ENCODE data around the gene POLR3E.

The POLR3E gene

DNA sequence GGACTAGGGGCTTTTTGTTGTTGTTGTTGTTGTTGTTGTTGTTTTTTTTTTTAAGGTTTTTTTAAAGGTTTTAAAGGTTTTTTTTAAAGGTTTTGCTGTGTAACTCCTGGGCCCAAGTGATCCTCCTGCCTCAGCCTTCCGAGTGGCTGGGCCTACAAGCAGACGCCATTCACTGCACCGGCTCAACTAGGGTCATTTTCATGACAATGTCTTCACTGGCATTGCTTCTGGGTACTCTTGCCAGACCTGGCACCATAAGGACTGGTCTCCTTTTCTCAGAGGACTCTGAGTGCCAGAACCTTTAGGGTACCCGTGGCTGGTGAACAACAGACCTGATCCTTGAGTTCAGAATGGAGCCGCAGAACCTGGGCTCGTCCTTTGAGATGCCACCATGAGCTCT is 20.4 kb downstream of the POLR3E start:
- DNase-seq, result no peak

DNA sequence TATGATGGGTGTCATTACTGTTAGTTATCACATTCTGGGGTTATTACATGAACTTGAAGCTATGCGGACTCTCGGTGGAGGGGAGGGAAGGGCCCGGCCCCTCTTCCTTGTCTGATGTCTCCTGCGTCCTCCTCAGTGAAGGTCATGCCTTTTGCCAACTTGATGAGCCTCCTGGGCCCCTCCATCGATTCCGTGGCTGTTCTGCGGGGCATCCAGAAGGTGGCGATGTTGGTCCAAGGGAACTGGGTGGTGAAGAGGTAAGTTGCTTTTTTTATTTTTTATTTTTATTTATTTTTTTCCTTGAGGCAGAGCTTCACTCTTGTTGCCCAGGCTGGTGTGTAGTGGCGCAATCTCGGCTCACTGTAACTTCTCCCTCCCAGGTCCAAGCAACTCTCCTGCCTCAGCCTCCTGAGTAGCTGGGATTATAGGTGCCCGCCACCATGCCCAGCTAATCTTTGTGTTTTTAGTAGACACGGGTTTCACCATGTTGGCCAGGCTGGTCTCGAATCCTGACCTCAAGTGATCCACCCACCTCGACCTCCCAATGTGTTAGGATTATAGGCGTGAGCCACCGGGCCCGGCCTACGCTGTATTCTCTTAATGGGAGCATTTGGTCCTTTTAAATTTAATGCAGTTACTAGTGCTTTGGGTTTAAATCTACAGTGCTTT is 21.6 kb downstream of the POLR3E start:
- no peak for DNase-seq

DNA sequence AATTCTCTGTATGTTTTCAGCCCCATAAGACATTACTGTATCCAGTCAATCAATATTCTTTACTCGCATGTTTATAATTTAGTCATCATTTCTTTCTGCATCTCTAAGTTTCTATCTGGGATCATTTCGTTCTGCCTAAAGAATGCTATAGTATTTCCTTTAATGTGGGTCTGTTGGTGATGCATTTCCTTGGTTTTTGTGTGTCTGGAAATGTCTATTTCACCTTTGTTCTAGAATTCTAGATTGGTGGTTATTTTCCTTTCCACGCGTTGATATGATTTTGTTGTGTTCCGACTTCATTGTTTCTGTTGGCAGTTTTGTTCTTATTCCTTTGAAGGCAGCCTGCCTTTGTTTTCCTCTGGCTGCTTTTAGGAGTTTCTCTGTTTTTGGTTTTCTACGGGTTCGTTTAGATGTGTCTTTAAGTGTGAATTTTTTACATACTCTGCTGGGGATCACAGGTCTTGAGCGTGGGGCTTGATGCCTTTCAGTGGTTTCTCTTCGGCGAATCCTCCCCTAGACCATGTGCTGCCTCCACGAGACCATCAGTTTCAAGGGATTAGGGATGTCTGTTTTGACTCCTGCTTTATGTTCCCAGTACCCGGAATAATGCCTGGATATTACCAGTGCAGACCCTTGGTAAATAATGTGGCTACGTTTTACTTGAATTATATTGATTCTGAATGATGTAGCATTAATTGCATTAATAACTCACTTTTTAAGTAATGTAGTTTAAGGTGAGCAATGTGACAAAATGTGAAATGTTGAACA is 23.5 kb downstream of the POLR3E start:
- no peak for DNase-seq

DNA sequence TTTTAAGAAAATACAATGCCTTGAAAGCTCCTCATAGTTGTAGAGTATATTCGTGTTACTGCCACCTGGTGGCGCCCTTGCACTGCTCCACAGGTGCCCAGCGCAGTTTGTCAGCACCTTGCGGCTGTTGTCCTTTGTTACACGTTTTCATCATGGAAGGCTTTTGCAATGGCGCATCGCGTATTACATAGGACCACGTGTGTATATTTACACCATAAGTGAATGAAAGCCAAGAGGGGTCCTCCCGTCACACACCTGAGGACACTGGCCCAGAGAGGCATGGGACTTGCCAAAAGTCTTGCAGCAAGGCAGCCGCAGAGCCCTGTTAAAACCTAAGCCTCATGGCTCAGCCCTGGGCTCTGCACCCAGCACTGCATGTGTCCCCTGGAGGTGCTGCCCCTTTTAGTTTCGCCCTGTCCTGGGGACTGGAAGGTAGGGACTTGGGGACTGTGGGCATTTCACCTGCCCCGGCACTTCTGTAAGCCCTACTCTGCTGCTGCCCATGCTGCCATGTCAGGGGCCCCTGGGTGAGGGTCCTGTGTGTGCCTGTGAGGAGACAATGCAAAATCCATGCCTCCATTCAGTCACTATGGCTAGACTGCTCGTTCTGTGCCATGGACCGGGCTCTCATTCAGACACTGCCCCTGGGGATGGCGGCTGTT is 24.3 kb downstream of the POLR3E start:
- DNase-seq, result peak; percentile 12 to 70

DNA sequence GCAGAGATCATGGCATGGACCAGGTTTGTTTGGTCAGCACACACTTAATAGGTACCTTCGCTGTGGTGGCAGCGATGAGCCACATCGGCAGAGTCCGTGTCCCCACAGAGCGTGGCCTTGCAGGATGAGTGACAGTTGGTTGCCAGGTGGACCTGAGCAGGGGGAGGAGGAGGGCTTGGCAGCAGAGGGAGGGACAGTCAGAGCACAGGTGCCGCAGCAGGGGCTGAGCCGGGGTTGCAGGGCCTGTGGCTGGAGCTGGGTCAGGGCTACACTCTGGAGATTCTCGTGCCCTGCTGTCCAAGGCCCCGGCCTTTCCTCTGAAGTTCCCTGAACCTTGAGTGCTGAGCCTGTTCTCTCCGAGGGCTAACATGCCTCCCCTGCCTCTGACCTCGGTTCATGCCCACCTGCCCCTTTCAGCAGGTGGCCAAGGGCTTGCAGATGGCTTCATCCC is 24.8 kb downstream of the POLR3E start:
- no peak for DNase-seq

DNA sequence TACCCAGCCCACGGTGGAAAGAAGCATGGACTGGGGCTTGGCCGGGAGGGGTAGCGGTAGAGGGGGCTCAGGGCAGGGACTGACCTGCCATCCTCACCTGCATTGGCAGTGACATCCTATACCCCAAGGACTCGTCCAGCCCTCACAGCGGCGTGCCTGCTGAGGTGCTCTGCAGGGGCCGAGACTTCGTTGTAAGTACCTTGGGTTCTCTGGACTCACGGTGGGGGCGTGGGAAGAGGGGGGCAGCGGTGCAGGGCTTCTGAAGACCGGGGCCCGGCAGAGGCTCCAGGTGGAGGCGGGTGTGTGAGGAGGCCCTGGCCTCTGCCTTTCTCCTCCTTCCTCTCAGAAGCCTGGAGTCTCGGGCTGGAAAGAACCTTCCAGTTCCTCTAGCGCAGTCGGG is 25.5 kb downstream of the POLR3E start:
- no peak for DNase-seq

DNA sequence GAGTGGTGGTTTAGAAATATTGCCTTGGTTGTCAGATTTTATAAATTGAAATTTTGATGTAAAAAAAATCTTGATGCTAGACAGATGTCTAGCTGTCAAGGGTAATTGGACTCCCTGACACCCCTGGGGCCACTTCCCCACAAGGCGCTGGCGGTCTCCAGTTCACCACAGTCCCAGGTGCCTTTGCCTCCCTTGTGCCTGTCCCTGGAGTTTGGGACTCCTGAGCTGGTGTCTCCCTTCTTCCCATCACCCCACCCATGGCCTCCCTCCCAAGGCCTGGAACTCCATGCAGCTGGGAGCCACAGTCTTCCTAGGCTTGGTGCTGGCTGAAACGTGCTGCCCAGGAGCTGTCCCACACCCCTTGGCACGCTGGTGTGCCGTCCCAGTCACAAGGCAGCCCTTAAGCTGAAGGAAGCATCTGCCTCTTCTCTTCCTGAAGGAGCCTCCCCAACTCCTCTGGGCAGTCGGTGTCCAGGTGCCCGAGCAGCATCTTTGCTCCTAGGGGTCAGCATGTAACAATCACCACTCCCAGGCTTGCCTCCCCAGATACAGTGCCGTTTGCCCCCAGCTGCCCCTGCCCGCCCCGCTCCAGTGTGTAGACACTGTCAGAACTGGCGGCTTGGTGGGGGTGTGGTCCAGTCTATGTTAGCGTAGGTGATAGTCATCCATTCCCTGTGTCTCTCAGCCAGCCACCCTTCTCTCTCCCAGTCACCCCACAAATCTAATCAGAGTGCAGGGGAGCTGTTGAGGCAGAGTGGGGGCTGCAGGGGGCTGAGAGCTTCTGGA is 26.2 kb downstream of the POLR3E start:
- DNase-seq, result no peak

DNA sequence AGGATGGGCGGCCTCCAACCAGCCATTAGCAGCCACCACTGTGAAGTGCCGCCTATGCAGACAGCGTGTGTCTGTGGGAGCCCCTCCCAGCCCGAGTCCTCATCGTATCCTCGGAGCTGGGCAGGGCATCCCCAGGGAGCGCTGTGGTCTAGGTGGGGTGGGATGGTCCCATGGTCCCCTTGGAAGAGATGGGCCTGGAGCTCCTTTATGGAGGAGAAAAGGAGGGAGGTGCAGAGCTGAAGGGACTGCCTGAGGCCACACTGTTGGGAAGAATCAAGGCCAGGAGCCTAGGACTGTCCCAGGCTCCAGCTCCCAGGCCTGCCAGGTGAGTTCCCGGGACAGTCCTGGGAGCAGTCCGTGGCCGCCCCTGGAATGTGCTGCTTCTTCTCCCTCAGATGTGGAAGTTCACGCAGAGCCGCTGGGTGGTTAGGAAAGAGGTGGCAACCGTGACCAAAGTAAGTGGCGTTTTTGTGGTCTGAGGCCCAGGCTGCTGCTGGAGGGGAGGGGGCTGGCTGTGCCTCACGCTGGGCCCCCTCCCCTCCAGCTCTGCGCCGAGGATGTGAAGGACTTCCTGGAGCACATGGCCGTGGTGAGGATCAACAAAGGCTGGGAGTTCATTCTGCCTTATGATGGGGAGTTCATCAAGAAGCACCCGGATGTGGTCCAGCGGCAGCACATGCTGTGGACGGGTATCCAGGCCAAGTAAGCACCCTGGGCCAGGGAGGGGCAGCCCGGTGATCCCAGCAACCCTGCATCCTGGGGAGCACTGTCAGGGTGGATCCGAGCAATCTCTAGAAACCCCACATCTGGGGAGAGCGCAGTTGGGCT is 27.0 kb downstream of the POLR3E start:
- DNase-seq, result no peak

DNA sequence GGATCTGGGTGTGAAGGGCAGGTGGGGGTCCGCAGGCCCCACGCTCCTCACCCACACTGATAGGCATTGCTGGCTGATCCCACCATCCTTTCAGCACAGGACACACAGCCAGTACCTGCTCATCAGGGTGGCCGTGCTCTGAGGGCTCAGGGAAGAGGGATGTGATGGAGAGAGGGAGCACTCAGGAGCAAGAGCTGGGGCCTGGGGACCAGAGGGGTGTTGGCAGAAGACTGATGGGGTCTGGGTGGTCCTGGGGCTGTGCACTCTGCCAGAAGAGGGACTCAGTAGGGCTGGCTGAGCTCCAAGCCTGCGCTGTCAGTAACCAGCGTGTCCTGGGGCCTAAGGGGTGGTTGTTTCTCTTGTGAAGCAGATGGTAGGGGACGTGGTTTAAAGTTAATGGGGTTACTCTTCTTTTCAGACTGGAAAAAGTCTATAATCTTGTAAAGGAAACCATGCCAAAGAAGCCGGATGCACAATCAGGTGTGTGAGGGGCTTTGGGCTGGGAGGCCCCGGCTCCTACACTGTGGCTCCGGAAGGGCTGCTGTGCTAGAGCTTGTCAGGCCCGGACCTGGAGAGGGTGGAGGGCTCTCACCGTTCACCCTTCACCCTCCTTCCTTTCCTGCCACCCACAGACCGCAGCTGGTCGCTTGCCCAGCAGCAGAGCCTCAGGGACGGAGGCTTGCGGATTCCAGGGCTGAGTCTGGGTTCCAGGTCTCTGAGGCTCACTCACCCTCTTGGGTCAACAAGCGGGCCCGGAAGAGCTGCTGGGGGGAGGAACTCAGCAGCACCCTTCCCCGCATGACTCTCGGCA is 27.8 kb downstream of the POLR3E start:
- no peak for DNase-seq

DNA sequence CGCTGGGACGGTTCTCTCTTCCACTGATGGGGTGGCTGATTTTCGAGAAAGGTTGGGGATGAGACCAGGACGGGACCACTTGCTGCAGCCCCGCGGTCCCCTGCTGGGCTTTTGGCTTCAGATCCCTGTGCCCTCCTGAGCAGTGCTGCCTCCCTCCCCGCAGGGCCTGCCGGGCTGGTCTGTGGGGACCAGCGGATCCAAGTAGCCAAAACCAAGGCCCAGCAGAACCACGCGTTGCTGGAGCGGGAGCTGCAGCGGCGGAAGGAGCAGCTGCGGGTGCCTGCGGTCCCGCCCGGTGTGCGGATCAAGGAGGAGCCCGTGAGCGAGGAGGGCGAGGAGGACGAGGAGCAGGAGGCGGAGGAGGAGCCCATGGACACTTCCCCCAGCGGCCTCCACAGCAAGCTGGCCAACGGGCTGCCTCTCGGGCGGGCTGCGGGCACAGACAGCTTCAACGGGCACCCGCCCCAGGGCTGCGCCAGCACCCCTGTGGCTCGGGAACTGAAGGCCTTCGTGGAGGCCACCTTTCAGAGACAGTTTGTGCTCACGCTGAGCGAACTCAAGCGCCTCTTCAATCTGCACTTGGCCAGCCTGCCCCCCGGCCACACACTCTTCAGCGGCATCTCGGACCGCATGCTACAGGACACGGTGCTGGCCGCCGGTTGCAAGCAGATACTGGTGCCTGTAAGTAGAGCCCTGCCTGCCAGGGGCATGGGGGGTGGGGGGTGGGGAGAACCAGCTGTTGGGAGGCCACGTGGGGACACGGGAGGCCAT is 28.6 kb downstream of the POLR3E start:
- no peak for DNase-seq

DNA sequence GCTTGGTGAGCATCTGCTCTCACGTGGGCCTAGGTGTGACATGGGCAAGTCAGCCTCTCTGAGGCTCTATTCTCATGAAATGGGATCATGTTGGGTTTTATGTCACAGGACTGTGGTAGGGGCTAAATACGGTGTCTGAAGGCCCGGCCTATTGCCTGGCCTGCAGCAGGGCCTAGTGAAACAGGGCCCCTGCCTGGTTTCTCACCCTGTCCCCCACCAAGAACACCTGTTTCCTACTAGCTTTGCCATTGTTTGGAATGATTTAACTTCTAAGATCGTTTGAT is 29.1 kb downstream of the POLR3E start:
- DNase-seq, result no peak

DNA sequence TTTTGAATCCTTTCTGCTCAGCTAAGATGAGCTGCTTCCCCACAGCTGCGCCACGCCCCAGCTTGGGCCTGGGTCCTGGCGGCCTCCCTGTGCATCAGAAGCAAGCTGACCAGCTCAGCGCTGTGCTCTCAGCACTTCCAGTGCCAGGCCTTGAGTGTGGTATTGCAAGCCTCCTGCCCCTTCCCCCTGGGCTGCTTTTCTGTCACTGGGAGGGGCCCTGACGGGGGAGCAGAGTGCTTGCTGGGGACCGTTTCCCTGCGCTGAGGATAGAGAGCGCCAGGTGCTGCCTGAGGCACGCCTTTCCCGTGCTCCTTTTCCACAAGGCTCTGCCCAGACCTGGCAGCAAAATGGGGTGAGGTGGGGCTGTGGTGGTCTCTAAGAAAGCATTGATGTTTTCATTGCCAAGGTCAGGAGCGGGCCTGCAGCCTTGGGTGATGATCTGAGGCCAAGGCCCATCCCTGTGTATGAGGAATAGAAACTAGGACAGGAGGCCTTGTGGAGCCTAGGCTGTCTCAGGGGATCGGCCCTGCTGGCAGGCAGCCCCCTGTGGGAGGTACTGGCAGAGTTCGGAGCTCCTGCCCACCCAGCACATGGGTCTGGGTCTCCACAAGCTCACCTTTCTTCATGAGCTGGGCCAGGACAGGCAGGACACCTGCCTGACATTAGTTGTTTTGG is 29.7 kb downstream of the POLR3E start:
- DNase-seq, result no peak

DNA sequence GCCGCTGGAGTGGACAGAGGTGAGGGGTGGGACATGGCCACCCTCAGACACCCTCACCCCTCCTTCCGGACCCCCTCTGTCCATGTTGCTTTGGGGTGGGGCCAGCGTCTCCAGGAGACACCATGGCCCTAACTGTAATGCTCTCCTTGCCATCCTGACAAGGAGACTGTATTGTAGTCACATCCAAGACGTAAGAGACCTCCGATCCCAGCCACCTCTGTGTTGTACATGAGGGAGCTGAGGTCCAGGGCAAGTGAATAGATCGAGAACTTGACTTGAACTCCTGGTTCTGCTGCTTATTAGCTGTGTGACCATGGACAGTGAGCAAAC is 30.2 kb downstream of the POLR3E start:
- no peak for DNase-seq

DNA sequence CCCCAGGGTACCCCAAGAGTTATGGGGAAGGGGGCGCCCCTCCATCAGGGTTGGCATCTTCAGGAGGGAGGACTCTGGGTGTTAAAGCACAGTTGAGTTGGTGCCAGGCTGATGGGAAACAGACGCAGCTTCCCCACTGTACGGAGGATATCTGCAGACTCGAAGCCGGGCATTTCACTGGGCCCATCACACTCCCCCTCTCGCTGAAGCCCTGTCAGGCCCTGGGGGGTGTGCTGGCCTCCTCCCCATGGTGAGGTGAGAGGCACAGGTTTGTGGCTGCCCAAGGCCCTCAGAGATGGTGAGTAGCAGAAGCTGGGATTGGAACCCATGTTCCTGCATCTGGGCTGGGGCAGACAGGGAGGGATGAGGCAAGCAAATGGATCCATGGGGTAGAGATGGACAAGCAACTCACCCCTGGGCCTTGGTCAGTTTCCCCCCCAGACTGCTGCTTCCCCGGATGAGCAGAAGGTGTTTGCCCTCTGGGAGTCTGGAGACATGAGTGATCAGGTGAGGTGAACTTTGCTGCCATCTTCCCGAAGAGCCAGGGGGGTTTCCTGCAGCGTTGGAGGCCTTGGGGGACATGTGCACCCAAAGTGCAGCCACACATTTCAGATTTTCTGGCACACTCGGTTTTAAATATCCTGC is 31.0 kb downstream of the POLR3E start:
- DNase-seq, result no peak

DNA sequence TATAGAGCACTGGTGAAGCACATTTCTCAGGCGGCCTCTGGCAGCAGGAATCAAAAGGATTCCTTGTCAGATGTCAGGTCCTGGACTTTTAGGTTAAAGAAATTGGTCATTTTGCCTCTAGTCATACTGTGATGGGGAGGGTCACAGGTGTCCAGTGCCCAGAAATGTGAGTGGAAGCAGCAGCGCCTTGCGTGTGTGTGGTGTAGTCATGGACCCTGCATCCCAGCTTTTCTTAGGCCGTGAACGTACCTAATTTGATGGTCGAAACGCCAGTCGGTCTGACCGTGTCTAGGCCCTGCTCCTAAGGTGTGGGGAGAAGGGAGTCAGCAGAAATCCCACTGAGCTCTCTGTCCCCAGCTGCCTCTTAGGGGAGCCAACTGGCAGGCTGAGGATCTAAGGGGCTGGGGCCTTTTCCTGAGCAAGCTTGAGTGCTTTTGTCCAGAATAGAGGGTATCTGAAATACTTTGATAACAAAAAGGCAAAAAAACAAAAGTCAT is 32.0 kb downstream of the POLR3E start:
- DNase-seq, result no peak

DNA sequence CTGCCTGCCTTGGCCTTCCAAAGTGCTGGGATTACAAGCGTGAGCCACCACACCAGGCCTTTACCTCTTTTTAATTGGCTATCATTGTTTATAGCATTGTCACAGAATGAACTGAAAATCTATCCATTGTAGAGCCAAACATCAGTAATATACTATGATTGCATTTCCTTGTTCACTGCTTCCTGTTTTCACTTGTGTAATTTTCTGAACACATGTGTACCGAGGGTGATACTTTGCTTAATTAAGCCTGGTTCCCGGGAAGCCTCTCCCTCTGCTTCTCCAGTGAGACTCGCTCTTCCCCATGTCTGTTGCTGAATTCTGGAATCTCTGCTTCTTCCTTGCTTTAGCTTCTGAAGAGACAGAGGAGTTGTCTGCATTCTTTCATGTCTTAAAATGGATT is 33.1 kb downstream of the POLR3E start:
- no peak for DNase-seq

DNA sequence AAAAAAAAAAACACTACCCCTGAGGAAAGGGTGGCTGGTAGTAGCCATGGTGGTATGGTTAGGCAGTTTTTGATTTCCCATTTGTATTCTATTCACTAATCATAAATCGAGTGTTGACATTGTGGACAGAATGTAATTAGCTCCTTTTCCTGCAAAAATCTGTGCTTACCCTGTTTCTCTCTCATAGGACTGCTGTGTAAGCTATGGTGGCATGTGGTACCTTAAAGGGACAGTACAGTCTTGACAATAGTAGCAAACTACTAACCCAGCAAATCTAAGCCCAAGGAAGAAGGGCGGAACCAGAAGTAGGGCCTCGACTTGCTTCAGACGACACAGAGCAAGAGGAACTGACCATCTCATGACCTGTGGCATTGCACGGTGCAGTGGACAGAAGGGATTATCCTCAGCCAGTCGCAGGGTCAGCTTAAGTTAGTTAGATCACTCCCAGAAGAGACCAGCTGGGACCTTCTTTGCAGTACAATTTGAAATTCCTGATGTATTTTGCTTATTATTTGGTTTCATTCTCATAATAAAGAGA is 36.3 kb downstream of the POLR3E start:
- no peak for DNase-seq

DNA sequence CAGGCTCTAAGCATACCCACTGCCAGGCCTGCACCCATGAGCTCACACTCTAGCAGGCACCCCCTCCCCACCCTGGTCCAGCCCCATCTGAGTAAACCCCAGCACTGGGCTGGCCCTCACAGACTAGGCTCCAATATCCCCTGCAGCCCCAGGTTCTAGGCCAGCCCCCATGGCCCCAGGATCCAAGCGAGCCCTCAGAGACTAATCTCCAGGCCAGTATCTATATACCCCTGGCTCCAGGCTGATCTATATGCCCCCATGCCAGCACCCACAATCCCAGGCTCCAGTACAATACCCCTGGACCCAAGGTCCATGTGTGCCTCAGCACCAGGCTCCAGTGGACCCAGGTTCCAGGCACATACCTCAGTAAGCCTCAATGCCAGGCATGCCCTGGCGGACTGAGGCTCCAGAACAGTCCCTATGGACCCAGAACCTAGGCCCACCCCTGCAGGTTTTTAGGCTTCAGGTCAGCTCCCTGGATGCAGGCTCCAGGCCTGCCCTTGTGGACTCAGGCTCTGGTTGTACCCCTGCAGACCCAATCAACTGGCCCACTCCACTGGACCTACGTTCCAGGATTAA is 38.5 kb downstream of the POLR3E start:
- DNase-seq, result no peak

DNA sequence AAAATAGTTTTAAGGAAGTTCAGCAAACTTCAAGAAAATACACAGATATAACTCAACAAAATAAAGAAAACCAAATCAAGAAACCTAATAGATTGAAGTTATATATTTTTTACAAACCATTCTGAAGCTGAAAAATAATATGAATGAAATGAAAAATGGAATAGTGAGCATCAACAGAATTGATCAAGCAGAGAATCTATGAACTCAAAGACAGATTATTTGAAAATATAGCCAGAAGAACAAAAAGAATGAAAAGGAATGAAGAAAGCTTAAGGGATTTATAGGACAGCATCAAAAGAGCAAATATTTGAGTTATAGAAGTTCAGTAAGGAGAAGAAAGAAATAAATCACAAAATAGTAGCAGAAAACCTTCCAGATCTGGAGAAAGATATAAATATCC is 39.4 kb downstream of the POLR3E start:
- DNase-seq, result no peak

Data from NCI-H524 (cell line).